HFFc6 (cell line): ENCODE data around the gene SCAPER. TPM values are rescaled to one million over a fixed set of nuclear protein-coding genes. Genes with fewer than 3 reads are reported as not detected.

Experiments
- DNase-seq: peaks from one replicate; pipeline ENCODE4 v3.0.0-alpha.2; 2018
- H3K27ac Mint-ChIP-seq: 2 replicates; pipeline ENCODE4 v1.8.0; 2020; ENCODE audit warnings: mild to moderate bottlenecking, mixed read lengths
- H3K27me3 Mint-ChIP-seq: 2 replicates; pipeline ENCODE4 v1.8.0; 2021; ENCODE audit warnings: mild to moderate bottlenecking, moderate library complexity, mixed read lengths; ENCODE audit not compliant: insufficient read depth
- H3K36me3 Mint-ChIP-seq: 2 replicates; pipeline ENCODE4 v1.8.0; 2021; ENCODE audit warnings: low read depth, mixed read lengths
- H3K4me1 Mint-ChIP-seq: 2 replicates; pipeline ENCODE4 v1.8.0; 2020; ENCODE audit warnings: low read depth, mixed read lengths
- H3K4me3 Mint-ChIP-seq: 2 replicates; pipeline ENCODE4 v1.8.0; 2020; ENCODE audit warnings: mild to moderate bottlenecking, moderate library complexity, mixed read lengths
- H3K9me3 Mint-ChIP-seq: 2 replicates; pipeline ENCODE4 v1.8.0; 2020; ENCODE audit warnings: mild to moderate bottlenecking, mixed read lengths
- total RNA-seq, 6 experiments: library from RNA; stranded (reverse); fragmentation: NEBNext Ultra II Directional; extraction: Animal tissue kit (Norgen Biotek cat#: 25700); gene quantifications; 2 replicates in 1 of 6; 3 replicates in 5 of 6; pipeline ENCODE4 v1.2.3, GENCODE V29; 2021
- TF ChIP-seq, protein P1 (sequence below): fragments of 200-600 bp; sonication (generic); IDR thresholded peaks from 2 replicates; pipeline ENCODE4 v1.5.0; 2021; ENCODE audit warnings: antibody characterized with exemption, mild to moderate bottlenecking

SCAPER gene
- total RNA-seq, 6 experiments from 2014 or later: 6.9 to 10.1 (median 8.1) TPM

DNA sequence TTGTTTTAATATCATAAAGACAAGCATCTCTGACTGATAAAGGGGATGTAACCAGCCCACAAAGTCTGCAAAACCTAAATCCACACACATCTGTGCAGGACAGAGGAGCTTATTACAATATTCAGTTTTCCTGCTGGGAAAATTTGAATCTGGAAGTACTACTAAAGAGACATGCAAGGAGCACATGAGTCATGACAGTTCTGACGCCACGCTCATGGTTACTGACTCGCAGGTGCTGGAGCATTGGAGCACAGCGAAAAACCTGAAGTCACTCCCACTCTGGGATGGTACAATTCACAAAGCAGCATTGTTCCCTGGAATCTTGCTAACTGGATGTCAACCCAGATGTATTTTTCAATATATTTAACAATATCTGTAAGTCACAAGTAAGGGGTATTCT, 576.2 kb downstream of the SCAPER start:
- H3K36me3 Mint-ChIP-seq: no peaks in the 10 kb centered on the region
- TF ChIP-seq, protein P1, sequence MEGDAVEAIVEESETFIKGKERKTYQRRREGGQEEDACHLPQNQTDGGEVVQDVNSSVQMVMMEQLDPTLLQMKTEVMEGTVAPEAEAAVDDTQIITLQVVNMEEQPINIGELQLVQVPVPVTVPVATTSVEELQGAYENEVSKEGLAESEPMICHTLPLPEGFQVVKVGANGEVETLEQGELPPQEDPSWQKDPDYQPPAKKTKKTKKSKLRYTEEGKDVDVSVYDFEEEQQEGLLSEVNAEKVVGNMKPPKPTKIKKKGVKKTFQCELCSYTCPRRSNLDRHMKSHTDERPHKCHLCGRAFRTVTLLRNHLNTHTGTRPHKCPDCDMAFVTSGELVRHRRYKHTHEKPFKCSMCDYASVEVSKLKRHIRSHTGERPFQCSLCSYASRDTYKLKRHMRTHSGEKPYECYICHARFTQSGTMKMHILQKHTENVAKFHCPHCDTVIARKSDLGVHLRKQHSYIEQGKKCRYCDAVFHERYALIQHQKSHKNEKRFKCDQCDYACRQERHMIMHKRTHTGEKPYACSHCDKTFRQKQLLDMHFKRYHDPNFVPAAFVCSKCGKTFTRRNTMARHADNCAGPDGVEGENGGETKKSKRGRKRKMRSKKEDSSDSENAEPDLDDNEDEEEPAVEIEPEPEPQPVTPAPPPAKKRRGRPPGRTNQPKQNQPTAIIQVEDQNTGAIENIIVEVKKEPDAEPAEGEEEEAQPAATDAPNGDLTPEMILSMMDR: no peak
- peaks cover 41% of the 10 kb centered on the region for H3K4me1 Mint-ChIP-seq
- no peak for DNase-seq
- peaks cover 12% of the 10 kb centered on the region for H3K27me3 Mint-ChIP-seq
- no peaks in the 10 kb centered on the region for H3K9me3 Mint-ChIP-seq
- H3K4me3 Mint-ChIP-seq: no peak overlapping the region
- no peak overlapping the region for H3K27ac Mint-ChIP-seq

- TF ChIP-seq, protein P1: no peak
- no peak for DNase-seq
- no peak overlapping the region for H3K27ac Mint-ChIP-seq
- peaks cover 43% of the 10 kb centered on the region for H3K4me1 Mint-ChIP-seq
- no peaks in the 10 kb centered on the region for H3K36me3 Mint-ChIP-seq
- no peaks in the 10 kb centered on the region for H3K9me3 Mint-ChIP-seq
- peaks cover 16% of the 10 kb centered on the region for H3K27me3 Mint-ChIP-seq
- no peak overlapping the region for H3K4me3 Mint-ChIP-seq
Measured at GRCh38 chr15:76328106-76328696, 576.9 kb downstream of the SCAPER start.

GRCh38 chr15:76327191-76328105, 577.7 kb downstream of the SCAPER start:
- Mint-ChIP-seq H3K27me3 (peaks cover 19% of the 10 kb centered on the region), H3K4me3 (no peak overlapping the region), H3K9me3 (no peaks in the 10 kb centered on the region), H3K27ac (no peak overlapping the region), H3K4me1 (peaks cover 43% of the 10 kb centered on the region), H3K36me3 (no peaks in the 10 kb centered on the region)
- peak; percentile 60 for DNase-seq
- TF ChIP-seq, protein P1: no peak; the same call in 1 of the 2 replicates

GRCh38 chr15:76325704-76326103, 579.4 kb downstream of the SCAPER start:
- Mint-ChIP-seq H3K4me3 (no peak overlapping the region), H3K27ac (no peak overlapping the region), H3K9me3 (no peaks in the 10 kb centered on the region), H3K27me3 (peaks cover 23% of the 10 kb centered on the region), H3K36me3 (no peaks in the 10 kb centered on the region), H3K4me1 (peaks cover 53% of the 10 kb centered on the region)
- no peak for DNase-seq
- TF ChIP-seq, protein P1: no peak

DNA sequence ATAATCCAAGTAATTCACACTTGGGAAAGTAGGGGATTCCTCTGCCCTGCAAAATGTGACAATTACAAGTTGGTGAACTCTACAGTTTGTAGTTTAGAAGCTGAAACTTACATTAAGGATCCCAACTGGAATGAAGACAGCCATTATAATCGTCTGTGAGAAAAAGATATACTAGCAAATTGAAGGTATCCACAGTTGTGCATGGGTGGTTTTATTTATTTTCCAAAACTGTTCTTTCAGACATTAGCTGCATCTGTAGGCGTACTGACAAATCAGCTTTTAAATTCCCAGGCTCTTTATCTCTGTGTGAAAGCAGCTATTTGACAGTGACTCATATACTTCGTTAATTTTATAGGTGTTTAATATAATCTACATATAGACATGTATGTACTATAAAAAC, 581.1 kb downstream of the SCAPER start:
- TF ChIP-seq, protein P1: no peak
- H3K4me3 Mint-ChIP-seq: no peak overlapping the region
- peaks cover 53% of the 10 kb centered on the region for H3K4me1 Mint-ChIP-seq
- H3K9me3 Mint-ChIP-seq: no peaks in the 10 kb centered on the region
- H3K36me3 Mint-ChIP-seq: no peaks in the 10 kb centered on the region
- no peak overlapping the region for H3K27ac Mint-ChIP-seq
- peaks cover 23% of the 10 kb centered on the region for H3K27me3 Mint-ChIP-seq
- DNase-seq: no peak
